NCI-H2171 treated with DMSO at 0.1 percent for 48 hours (cell line): Measurements from ENCODE around the gene FAP.
A peak's percentile ranks its signal among the peaks of the same experiment; 100 is the strongest.

Experiments
- DNase-seq: peaks from one replicate; lab custom pipeline; 2025; lab: John Stamatoyannopoulos, UW

The FAP gene

GRCh38 chr2:162241571-162241970, 1.7 kb downstream of the FAP start:
- DNase-seq, result no peak

DNA sequence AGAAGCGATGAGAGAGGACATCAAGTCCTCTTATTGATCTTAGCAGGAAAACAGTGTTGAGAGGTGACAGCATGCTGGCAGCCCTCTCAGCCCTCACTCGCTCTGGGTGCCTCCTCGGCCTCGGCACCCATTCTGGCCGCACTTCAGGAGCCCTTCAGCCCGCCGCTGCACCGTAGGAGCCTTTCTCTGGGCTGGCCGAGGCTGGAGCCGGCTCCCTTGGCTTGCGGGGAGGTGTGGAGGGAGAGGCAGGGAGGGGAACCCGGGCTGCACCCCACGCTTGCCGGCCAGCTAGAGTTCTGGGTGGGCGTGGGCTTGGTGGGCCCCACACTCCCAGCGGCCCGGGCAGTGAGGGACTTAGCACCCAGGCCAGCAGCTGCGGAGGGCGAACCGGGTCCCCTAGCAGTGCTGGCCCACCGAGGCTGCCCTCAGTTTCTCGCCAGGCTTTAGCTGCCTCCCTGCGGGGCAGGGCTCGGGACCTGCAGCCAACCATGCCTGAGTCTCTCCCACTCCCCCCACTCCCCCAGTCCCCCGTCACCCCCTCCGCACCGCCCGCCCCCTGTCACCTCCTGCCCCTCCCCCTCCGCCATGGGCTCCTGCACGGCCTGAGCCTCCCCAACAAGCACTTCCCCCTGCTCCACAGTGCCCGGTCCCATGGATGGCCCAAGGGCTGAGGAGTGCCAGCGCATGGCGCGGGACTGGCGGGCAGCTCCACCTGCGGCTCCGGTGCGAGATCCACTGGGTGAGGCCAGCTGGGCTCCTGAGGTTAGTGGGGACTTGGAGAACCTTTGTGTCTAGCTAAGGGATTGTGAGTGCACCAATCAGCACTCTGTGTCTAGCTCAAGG, 8.4 kb downstream of the FAP start:
- DNase-seq, result no peak

DNA sequence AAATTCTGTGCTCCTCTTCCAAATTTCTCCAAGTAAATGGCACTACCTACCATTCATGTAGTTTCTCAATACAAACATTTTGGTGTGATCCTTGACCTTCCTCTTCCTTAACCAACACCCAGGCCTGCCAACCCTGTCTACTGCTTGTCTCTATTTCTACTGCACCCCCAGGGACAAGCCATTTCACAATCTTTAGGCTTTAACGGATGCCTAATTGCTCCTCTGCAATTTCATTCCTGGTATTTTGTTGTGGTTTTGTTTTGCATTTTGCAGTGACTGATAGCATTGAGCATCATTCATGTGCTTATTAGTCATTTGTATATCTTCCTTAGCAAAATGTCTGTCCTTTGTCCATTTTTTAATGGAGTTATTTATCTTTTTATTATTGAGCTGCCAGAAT, 10.0 kb downstream of the FAP start:
- DNase-seq, result no peak

GRCh38 chr2:162232671-162233070, 10.6 kb downstream of the FAP start:
- DNase-seq, result no peak

DNA sequence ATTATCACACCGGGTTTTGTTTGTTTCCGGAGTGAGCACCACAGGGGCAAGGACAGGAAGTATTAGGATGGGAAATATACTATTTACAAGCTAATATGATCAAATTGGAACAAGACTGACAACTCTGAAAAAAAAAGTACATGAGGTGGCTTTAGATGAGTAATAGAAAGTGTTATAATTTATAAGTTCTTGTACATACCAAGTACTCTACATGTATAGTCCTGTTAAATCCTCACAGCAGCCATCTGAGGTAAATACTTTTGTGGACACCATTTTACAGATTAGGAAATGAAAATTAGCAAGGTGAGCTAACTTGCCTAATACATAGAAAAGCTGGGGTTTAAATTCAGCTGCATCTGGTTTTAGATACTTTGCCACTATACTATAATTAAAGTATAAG, 11.2 kb downstream of the FAP start:
- DNase-seq, result no peak

DNA sequence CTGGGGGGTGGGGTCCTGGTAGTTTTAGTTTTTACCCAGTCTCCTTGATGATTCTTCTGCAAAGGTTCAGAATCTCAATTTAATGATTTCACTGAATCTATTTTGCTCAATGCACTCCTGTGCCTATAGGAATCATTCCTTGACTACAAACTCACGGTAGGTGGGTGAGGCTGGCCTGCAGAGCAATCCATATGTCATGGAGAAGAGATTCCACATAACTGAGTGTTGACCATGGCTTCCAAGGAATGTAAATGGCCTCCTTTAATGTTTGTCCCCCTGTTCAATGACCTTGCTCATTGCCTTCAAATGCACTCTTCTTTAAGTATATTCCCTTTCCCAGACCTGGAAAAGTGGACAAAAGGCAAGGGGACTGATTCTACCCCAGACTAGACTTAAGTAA, 12.5 kb downstream of the FAP start:
- no peak for DNase-seq

DNA sequence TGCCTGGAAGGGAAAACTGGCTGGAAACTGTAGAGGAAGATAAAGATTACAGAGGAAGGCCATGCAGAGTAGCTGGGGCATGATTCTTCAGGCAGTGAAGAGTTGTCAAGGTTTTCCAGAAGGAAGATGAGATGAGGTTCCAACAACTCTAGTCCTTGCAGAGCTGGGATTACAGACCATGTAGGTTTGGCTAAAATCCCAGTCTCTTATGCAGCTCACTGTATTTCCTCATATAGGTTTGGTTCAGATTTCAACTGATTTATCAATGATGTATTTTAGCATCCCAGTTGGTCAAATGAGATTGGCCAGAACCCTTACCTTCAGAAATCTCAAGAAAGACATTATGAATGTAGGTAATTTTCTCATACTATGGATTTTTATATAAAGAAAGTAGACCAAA, 16.4 kb downstream of the FAP start:
- no peak for DNase-seq

DNA sequence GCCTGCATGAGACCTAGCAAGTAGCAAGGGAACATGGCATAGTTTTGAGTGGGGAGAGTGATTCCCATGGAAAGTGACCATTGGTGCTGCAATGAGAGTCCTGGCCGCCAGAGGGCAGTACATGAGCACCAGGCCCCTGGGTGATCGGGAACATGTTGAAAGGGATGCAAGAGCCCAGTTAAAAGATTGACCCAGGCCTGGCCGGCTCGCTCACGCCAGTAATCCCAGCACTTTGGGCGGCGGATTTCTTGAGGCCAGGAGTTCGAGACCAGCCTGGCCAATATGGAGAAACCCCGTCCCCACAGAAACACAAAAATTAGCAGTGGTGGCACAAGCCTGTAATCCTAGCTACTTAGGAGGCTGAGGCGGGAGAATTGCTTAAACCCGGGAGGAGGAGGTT, 22.2 kb downstream of the FAP start:
- peak; percentile 7 for DNase-seq

DNA sequence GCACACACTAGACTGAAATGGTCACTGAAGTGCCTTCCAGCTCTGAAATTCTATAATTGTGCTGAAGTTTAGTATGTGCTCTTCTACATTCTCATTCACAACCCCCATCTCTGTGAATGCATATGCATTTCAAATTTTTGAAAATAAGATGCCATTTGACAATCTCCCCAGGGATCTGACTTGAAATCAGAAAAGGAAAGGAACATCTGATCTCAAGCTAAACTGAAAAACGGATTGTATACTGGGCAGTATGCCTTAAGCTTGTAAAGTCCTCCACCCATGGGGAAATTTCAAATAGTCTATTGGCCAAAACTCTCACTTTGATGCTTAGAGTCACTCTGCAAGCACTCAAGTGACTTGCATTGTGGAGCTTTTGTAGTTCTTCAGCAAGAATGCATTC, 22.9 kb downstream of the FAP start:
- no peak for DNase-seq

GRCh38 chr2:162219426-162219825, 23.8 kb downstream of the FAP start:
- DNase-seq, result no peak

GRCh38 chr2:162217598-162217997, 25.6 kb downstream of the FAP start:
- no peak for DNase-seq

GRCh38 chr2:162215162-162215561, 28.1 kb downstream of the FAP start:
- DNase-seq, result no peak

- no peak for DNase-seq
Measured at GRCh38 chr2:162212366-162212765, 30.9 kb downstream of the FAP start.

GRCh38 chr2:162211732-162212131, 31.5 kb downstream of the FAP start:
- DNase-seq, result no peak

DNA sequence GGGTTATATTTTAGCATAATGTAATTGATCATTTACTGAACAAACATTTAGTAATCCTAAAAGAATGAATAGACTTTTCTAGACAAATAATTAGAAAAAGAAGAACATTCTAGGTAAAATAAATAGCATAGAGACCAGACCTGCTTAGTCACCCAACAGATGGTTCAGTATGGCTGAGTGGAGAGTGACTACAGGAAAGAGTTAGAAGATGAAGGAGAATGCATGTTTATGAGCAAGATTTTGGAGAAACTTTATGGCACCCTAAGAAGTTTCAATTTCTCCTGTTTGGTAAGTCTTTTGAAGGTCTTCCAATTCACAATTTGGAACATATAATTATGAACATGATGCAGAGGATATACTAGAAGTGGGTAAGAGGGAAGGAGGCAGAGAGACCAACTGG, 32.9 kb downstream of the FAP start:
- DNase-seq, result no peak

DNA sequence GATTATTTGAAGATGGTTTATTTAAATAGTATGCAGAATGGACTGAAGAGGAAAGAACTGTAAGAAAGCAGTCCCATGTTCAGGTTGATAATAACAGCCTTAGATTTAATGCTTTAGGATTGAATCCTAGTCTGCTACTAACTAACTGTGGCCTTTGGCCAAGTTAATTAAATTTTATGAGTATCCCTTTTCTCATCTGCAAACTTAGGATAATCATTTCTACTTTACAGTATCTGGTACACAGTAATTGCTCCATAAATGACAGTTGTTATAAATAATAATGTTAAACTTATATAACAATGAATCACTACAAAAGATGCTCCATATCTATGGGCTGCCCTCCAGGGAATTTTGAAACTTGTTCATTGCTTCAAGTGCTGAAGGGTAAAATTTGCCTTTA, 41.0 kb downstream of the FAP start:
- DNase-seq, result no peak

DNA sequence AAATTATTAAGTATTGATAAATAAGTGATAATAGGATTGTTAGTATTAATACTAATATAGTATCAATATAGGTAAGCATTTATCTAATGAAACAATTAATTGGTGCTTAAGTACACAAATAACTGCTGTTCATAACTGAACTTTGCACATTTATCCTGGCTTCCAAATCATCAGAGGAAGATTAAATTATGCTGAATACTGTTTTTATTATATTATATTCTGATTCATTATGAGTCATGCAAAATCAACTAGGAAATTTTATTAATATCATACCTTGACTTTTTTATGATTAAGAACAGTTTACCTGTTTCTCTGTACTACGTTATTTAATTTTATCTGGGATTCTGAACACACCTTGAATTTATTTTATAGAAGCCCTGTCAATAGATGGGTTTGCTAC, 42.6 kb downstream of the FAP start:
- no peak for DNase-seq

GRCh38 chr2:162199913-162200312, 43.3 kb downstream of the FAP start:
- no peak for DNase-seq

DNA sequence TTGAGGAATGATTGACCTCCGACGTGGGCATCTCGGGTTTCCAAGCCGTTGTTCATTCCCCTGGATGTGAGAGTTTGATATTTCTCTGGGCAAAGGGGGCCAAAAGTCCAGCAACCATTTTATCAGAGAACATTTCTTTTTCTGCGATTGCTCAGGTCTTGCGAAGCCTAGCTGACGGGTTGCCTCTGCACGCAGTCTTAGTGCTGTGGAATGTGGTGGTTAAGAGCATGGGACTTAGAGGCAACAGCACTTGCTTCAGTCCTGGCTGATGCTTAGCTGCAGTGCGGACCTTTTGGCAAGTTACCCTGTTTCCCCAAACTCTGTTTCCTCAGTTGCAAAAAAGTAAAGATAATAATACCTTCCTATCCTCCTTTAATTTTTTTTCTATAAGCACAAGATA, 45.0 kb downstream of the FAP start:
- no peak for DNase-seq

- DNase-seq, result no peak
Measured at GRCh38 chr2:162197069-162197825, 46.0 kb downstream of the FAP start.

DNA sequence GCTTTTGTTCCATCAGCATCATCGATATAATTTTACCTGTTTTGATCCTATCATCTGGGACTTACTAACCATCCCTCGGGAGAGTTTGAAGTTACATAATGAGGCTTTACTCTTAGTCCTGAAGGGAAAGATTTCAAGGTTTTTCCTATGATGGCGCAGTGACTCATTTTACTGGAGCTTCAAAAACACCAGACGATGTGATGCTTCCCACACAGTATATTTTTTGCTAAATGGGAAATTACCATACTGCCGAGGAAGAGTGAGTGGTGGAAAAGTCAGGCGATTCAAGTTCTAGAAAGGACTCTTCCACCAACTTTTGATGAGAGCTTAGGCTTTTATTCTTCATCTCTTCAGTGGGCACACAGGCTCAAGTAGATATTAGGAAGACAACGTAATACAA, 46.6 kb downstream of the FAP start:
- DNase-seq, result no peak

DNA sequence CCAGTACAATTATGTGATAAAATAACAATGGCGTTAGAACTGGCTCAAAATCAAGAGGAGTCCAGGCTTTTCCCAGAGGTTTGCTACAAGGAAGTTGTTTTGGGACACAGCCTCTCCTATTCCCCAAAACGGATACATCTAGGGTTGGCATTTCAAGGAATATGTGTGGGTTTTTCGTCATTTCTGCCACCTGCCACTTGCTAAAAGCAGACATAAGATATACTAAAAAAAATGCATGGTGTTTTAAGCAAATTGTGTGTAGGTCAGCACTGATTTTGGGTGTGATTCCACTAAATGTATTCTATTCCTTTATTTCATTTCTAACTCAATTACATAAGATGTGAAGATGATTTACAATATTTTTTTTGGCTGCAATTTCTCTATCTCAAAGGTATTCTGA, 54.8 kb downstream of the FAP start:
- no peak for DNase-seq

DNA sequence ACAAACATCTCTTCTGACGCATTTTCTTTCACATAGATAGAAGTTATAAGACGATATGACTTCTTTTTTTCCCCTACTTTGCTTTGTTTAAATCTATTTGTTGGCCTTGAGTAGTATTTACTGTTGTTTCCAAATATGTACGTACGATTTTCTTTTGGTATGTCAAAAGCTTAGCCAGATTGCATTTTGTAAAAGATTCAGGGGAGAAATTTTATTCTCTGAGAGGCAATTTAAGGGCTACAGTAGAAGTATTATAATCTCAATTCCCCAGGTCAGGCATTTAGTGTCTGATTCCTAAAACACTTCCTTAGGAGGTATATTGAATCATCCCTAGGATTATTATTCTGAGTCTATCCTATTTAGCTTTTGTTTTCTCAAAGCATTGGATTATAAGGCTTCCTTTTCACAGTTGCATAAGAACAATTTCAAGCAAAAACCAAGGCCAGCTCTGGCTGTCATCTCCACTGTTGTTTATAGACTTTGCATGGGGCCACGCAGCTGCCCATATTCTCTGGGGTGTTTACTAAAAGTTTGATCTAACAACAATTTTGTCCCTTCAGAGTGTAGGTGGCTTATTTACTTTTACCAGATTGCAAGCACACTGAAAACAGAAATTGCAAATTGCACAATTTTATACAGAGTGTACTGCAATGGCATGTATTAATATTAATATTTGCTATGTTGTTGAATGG, 57.6 kb downstream of the FAP start:
- DNase-seq, result no peak
